Brain pericyte (primary cell): ENCODE data around the gene MSLN.

ENCODE experiments used
- DNase-seq: peaks from one replicate; pipeline ENCODE4 v3.0.0-alpha.2; 2012; ENCODE audit warnings: low read depth, low spot score

The MSLN gene

DNA sequence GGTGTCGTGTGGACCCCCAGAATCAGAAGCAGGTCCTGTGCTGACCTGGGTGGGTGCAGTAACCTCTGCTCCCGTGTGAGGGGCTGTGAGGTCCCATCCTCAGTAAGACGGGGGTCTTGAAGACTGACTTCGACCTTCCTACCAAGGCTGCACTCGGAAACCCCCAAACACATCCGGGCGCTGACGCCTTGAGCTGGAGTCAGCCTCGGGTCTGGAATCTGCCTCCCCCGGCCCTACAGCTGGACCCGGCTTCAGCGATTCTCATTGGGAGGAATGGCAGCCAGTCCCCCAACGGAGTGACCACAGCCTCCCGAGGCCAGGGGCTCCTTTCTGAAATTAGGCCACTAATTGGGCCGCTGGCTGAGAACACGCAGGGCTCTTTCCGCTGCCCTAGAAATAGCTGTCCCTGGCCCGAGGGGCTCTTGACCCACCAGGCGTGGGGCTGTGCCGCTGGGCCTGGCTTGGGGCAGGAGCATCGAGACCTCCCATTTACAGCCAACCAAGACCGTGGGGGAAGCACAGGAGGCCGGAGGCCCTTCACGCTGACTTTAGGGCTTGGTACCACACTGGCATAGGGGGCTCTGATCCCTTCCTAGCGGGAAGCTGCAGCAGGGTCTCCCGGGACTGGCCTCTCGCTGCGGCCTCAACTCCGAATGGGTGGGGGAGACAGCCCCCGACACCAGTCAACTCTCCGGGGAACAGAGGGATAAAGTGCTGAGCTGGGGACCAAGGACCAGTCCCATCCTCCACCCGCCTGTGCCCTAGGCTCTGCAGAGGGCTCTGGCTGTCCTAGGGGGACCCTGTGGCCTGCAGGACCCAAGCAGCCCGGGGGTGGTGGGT, 42.6 kb downstream of the MSLN start:
- no peak for DNase-seq

DNA sequence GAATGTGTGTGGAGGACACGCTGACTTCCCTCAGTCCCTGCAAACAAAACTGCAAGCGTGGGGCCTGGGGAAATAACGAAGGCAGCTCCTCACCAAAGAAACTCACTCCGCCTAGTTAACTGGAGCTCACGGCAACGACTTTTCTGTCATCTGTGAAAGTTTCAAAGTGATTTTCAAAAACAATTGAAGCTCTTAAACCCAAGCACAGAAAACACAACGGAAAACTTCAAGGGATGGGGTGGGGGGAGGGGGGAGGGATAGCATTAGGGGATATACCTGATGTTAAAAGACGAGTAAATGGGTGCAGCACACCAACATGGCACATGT, 43.2 kb downstream of the MSLN start:
- no peak for DNase-seq

DNA sequence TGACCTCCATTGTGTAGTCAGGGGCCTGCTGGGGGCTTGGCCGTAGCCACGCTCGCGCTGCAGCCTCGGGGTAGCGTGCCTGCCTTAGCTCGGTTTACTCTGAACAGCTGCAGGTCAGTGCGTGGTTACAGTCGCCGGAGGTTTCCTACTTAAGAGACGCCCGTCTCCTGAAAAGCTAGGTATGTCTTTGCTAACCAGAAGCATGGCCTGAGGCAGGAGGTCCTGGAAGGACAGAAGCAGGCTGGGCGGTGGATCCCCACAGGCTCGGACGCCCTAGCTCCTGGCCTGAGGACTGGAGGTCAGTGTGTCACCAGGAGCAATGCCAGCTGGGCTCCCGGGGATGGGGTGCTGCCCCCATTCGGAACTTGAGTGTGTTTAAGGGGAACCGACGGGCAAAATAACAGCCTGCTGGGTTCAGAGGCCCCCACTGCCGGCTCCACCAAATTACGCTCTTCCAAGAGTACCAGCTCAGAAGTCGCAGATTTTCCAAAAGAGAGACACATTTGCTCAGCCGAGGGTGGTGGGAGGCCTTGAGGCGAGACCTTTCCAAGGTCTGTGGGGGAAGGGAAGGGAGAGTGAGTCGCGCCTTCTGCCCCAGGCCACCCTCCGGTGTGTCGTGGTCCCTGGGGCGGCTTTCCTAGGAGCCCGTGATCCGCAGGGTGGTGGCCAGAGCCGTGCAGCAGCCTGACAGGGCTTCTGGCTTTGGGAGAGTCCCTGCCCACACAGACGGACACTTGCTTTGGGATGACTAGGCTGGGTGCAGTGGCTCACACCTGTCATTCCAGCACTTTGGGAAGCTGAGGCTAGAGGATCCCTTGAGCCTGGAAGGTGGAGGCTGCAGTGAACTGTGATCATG, 43.9 kb downstream of the MSLN start:
- DNase-seq = no peak

DNA sequence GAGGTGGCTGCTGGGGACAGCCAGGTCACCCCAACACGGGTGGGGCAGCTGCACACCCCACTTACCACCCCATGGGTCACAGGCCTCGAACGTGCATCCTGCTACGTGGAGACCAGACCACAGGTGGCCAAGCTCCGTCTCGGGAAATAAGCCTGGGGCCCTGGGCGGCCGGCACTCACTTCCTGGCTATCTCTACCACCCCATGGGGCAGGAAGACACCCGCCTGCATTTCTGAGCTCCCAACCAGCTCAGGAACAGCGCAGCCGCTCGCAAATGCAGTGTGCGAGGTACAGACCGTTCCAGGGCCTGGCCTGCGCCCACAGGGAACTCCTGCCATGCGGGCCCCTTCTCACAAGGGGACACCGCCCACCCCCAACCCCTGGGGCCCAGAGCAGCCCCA, 44.9 kb downstream of the MSLN start:
- no peak for DNase-seq

- peak; percentile 72 for DNase-seq
Observed at GRCh38 chr16:807347-808084, 47.0 kb downstream of the MSLN start.

DNA sequence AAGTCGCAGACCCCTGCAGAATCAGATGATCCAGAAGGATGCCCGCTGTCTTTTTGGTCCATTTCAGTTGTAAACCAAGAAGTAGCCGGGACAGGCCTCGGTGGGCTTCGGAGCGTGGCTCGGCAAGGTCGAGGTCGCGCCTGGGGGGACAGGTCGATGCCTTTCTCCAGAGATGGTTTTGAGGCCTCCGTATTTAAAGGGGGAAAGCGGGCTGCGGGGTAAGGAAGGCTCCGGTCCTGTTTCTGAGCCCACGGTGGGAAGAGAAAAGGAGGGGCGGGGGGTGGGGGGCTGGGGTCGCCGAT, 47.5 kb downstream of the MSLN start:
- no peak for DNase-seq

GRCh38 chr16:813204-813915, 52.8 kb downstream of the MSLN start:
- DNase-seq = no peak

DNA sequence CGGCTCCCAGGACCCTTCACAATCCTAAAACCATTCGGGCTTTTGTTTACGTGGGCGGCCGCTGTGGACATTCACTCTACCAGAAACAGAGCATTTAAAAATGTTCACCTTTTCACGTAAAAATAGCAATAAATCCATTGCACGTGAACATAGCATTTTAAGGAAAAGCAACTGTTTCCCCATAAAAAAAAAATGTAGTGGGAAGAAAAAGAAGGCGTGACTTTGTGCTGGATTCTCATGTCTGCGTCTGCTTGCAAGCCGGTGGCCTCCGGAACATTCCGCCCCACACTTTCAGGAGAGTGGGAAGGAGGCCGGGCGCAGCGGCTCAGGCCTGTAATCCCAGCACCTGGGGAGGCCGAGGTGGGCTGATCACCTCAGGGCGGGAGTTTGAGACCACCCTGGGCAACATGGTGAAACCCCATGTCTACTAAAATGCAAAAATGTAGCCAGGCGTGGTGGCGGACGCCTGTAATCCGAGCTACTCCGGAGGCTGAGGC, 53.4 kb downstream of the MSLN start:
- DNase-seq = no peak

- no peak for DNase-seq
Observed at GRCh38 chr16:814974-815373, 54.4 kb downstream of the MSLN start.

DNA sequence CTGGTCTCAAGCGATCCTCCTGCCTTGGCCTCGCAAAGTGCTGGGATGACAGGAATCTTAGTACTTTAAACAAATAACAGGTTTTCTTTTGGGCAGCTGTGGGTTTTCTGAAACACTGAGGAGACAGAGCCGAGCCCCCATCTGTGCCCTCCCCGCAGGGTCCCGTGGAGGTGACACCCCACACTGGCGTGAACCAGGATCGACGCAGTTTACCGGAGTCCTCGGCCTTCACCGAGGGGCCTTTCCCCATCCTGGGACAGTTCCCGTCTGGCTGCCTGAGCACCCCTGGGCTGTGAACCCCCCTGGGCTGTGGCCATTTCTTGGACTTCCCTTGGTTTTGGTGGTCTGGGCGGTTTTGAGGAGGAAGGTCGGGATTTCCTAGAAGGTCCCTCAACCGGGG, 55.3 kb downstream of the MSLN start:
- no peak for DNase-seq

- DNase-seq = no peak
Observed at GRCh38 chr16:817001-817906, 56.7 kb downstream of the MSLN start.

GRCh38 chr16:818132-818531, 57.6 kb downstream of the MSLN start:
- no peak for DNase-seq
